Activated T-cell treated with anti-CD3 and anti-CD28 coated beads, Interleukin-2, amount 50 U/mL, for 1 hour (primary cell): ENCODE measurements around the gene HOXD3.

ENCODE experiments used
- DNase-seq: peaks from one replicate; pipeline ENCODE4 v3.0.0-alpha.2; 2020

HOXD3 gene

DNA sequence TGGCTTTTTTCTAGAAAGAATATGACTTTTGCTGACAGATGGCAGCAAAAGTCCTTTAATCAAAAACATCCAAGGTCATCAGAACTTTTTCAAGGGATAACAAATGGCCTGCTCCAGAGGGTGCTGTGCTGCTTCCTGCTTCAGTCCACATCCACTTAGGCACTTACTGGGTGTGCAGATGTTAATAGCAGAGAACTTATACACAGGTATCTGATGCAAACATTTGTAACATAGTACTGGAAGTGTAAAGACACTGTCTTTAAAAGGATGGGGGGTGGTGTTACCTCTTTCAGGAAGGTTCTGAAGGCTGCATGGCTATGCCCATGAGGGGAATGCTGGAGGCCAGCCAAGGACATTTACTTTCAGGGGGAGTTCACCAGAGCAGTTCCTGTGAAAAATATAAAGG, 22.1 kb upstream of the HOXD3 start:
- no peak for DNase-seq

DNA sequence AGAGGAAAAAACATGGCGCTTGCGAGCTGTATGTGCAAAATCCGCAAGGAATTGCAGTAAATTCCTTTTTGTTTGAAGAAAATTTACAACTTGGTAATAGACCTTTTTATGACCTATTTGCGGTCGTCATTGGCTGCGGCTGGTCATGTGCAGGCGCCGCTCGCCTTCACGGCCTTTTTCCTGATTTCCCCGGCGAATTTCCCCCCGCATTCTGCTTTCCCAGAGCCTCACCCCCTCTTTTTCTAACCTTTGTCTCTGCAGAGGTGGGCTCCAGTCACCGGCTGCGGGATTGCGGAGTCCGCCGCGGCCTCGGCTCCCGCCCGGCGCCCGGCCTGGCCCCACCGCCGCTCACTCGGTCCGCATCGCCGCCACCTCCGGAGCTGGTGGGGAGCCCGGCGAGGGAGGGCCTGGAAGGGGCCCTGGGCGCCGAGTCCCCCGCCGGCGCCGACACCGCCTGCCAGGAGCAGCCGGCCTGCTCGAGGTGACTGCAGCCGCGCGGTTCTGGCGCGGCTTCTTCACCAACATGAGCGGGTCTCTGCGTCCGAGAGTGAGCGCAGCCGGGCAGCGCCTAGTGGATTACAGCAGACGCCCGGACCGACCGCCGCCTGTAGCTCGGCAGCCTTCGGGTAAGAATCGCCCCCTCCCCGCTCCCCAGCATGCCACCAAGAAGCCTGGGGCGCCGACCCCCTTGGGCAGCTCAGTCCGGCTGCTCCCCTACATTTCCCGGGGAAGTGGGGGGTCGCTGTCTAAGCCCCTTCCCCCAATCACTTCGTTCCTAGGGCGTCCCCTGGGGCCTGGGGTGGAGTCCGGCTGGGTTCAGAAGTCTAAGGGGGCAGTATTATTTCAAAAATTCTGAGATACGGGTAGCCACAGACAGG, 20.5 kb upstream of the HOXD3 start:
- DNase-seq: no peak

GRCh38 chr2:176137252-176137580, 19.9 kb upstream of the HOXD3 start:
- no peak for DNase-seq

GRCh38 chr2:176137906-176138305, 19.2 kb upstream of the HOXD3 start:
- DNase-seq: no peak

GRCh38 chr2:176138526-176138922, 18.6 kb upstream of the HOXD3 start:
- DNase-seq: no peak

DNA sequence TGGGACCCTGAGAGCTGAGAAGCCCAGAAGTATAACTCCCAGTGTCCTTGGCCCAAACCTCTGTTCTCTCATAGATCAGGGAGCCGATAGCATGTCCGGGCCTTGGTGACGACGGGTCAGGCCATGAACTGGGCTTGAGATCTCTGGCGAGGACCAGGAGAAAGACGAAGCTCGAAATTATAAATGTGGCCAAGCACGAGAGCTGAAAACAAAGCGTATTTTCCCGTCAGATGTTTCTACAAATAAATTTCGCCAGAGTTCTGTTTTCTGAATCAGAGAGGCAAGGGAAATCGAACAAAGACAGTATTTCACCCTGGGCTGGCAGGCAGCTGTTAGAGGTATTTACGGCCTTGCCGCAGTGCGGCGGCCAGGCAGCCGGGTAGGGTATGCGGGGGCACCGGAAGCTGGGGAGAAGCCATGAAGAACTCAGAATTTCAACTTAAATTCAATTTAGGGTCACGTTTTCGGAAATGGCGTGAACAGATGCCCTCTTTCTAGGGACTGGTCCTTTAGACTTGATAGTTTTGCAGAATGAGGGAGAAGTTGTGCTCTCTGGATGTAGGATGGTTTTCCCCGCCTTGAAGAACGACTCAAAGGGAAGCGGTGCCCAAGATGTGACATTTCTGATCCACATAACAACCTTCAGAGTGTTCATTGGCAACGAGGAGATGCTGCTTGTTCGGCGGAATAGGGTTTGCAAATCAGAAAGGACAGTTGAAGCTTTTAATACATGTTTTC, 18.0 kb upstream of the HOXD3 start:
- DNase-seq: no peak

DNA sequence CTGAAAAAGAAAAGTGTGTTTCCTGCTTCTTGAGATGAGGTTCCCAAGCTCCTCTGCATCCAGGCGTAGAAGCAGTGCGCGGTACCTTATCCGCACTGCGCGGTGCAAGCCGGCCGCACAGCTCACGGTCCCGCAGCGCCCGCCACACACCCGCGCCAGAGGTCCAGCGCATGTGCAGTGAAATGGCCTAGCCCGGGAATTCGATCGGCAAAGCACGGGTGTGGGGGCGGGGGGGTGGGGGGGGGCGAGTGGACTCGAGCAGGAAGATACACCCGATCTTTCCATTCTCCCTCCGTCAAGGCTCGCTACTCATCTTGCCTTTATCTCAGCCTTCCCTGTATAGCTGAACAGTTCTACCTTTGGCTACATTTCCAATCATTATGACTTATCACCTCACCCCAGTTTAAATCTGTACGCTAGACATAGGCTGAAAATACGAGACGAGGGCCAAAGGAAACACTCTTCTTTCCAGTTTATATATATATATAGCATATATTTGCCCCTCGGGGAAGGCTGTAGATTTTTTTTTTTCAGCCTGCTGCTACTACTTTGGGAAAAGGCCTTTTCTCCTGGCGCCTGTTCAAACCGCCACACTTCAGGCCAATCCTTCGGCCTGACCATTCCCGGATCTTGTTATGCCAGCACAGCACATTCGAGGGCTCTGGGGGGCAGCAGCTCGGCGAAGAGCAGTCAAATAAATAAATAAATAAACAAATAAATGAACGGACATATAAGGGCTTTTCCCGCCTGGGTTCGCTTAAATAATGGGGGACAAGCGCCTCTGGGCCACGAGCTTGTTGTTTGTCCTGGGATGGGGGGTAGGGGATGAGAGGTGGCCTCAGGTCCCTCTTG, 17.2 kb upstream of the HOXD3 start:
- no peak for DNase-seq

GRCh38 chr2:176140513-176141317, 16.4 kb upstream of the HOXD3 start:
- DNase-seq: peak; percentile 71

DNA sequence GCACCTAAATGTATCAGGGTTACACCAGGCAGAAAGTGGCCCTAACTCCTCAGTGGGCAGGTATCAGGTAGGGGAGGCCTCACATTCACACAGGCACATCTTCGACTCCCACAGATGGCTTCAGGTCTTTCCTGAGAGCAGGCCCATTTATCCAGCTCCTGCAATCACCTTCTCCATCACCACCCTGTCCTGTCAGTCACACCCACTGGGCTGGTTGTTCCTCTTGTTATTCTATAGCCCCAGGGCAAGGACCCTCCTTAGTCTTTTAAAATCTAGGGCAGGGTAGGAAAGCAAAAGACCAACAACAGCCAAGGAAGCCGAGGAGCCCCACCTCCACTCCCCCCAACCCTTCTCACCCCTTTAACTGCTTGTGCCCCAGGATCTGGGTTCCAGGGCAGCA, 14.8 kb upstream of the HOXD3 start:
- DNase-seq: no peak

DNA sequence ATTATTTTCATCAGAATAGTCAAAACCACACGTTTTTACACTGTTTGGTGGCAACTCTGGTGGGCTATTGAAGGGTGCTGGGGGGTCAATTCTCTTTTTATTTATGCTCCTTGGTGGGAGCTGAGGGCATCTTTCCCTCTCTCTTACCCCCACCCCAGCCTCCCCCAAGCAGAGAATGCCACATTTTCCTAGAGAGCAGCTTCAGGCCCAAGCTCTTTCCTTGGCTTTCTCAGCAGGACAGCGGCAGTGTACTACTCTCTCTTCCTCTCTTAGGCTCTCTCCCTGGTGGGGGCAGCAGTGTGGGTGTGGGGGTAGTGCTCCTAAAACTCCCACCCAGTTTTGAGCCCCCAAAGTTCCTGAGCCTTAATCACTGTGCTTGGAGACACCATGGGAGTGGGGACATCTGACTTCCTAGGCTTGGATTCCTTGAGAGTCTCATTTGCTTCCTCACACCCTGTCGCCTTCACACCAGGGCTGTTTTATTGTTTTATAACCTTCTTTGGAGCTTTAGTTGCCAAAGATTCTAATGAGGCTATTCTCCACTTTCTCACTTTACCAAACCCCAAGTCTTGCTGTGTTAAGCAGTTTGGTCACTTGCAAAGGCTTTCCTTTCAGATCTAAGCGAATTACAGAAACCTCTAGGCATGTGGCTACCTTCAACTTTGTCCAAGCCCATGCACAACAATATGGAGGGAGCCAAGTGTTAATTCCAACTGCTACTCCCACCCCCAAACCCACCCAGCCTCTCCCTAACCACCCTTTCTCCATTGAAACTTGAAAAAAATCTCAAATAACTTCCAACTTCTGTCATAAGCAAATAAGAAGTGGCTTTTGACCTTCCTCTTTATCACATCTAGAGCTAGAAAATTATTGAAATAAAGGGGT, 11.8 kb upstream of the HOXD3 start:
- DNase-seq: no peak

GRCh38 chr2:176146101-176146500, 11.0 kb upstream of the HOXD3 start:
- no peak for DNase-seq

- no peak for DNase-seq
Observed at GRCh38 chr2:176146645-176147044, 10.5 kb upstream of the HOXD3 start.

GRCh38 chr2:176147210-176147799, 9.8 kb upstream of the HOXD3 start:
- DNase-seq: no peak

DNA sequence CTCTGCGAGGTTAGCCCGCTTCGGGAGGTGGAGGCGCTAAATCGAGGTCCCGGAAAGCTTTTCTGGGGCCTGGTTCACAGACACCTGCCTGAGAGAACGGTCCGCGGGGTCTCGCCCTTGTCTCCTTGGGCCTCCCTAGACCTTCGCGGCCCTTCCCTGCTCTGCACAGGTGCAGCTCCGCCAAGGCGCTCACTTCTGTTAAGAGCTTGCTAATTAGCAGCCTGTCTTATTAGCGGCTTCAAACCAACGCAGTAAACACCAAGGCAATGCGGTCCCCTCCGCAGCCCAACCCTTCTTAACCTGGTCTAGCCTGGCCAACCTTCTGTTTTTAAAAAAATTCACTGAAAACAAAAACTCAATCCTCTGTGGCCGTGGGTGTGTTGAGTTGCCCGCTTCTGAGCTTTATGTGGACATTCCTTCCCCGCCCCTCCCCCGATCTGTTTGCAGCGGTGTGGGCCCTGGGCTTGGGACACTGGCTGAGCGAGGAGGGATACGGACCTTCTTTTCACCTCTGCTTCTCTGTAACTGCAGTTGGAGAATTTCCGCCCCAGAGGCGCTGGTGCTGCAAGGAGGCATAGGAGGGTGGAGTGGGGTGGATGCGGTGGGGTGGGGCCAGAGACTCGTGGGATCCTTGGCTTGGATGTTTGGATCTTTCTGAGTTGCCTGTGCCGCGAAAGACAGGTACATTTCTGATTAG, 9.2 kb upstream of the HOXD3 start:
- DNase-seq: no peak

DNA sequence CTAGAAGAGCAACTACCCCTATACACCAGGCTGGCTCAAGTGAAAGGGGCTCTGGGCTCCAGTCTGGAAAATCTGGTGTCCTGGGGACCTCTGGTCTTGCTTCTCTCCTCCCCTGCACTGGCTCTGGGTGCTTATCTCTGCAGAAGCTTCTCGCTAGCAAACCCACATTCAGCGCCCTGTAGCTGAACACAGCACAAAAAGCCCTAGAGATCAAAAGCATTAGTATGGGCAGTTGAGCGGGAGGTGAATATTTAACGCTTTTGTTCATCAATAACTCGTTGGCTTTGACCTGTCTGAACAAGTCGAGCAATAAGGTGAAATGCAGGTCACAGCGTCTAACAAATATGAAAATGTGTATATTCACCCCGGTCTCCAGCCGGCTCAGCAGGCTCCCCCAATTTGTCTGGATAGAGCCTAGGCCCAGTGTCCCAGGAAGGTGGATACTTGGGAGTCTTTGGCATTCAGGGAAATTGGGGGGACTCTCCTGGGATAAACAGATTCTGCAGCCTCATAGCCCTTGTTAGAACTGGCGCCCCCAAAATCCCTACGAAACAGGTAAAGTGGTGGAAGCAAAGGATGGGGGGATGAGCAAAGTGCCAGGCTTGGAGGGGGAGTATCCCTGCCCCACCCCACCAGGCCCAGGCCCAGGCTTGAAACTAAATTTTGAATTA, 8.2 kb upstream of the HOXD3 start:
- DNase-seq: no peak

DNA sequence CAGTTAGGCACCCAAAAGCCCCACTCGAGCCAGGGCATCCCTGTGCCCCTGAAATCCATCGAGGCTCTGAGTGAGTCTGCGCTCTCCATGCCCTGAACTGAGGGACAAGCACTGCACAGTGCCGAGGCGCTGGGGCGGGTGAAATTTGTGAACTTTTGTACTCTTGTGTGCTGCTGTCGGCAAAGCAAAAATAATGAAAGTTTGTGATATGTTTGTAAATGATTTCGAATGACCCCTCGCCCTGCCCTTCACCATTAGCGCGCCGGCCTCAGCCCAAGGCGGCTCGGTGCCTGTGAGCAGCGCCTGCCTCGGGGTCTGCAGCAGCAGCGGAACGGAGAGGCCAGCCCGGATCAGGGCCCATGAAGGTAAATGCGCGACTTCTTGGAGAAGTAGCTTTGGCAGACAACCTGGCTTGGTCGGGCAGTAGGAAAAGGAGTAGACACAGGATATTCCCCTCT, 7.6 kb upstream of the HOXD3 start:
- DNase-seq: no peak

DNA sequence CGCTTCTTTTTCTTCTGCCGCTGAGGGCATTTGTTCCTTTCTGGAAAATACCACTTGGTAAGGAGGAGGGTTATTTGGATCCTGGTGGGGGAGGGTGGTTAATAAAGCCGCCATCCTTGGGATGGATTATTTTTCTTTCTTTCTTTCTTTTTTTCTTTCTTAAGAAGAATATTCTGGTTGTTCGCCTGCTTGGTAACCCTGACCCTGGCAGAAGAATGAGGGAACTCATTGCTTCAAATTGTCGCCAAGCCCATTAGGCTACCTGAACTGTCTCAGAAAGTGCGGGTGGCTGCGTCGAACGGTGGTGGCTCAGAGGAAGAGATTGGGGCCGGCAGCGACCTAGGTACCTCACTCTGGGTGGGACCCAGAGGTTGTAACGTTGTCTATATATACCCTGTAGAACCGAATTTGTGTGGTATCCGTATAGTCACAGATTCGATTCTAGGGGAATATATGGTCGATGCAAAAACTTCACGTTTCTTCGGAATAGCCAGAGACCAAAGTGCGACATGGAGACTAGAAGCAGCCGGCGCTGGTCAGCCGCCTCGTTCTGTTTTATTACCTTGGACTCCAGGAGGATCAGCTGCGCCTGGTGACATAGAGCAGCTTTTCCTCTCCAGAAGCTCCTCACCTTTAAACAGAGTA, 7.0 kb upstream of the HOXD3 start:
- no peak for DNase-seq

- DNase-seq: no peak
Observed at GRCh38 chr2:176150584-176151441, 6.3 kb upstream of the HOXD3 start.
